Measurements from ENCODE around the gene PSPH. TPM values are rescaled to one million over a fixed set of nuclear protein-coding genes. Genes with fewer than 3 reads are reported as not detected.

Gene PSPH
- total and polyA plus RNA-seq, 10 of the 15 experiments (the other 5 are each of a cell fraction or from before 2014, with no cell fraction given): 5.2 to 36.4 (median 23.9) TPM

DNA sequence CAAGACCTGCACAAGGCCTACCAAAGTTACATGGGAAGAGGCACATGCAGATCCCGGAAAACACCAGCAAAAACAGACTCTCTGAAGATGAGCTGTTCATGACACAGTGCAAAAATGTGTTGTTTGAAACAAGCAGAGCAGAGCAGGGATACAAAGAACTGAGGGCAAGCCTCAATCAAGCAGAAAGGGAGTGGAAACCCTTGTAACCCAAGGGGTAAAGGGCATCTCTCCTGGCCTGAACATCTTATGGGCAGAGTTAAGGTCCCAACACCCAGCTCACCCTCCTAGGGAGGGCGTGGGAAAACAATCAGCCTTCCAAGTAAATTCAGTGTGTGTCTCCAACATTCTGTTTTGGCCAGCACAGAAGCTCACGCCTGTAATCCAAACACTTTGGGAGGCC, 10.5 kb downstream of the PSPH start (continued):
- no peak for TF ChIP-seq PBX3 (IDR thresholded peaks at IDR 0.05; ENCODE audit: insufficient replicate concordance, low read depth, low read length)
- TF ChIP-seq CBFB (IDR thresholded peaks at IDR 0.05; ENCODE audit: low read depth): no peak
- TF ChIP-seq EP300 (IDR thresholded peaks at IDR 0.05; ENCODE audit: borderline replicate concordance in 1 of 2, control insufficient read depth in 1 of 2, low read depth in 2 of 2, low read length in 2 of 2): no peak
- TF ChIP-seq, protein P1, sequence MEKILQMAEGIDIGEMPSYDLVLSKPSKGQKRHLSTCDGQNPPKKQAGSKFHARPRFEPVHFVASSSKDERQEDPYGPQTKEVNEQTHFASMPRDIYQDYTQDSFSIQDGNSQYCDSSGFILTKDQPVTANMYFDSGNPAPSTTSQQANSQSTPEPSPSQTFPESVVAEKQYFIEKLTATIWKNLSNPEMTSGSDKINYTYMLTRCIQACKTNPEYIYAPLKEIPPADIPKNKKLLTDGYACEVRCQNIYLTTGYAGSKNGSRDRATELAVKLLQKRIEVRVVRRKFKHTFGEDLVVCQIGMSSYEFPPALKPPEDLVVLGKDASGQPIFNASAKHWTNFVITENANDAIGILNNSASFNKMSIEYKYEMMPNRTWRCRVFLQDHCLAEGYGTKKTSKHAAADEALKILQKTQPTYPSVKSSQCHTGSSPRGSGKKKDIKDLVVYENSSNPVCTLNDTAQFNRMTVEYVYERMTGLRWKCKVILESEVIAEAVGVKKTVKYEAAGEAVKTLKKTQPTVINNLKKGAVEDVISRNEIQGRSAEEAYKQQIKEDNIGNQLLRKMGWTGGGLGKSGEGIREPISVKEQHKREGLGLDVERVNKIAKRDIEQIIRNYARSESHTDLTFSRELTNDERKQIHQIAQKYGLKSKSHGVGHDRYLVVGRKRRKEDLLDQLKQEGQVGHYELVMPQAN (conservative IDR thresholded peaks at IDR 0.05): no peak

DNA sequence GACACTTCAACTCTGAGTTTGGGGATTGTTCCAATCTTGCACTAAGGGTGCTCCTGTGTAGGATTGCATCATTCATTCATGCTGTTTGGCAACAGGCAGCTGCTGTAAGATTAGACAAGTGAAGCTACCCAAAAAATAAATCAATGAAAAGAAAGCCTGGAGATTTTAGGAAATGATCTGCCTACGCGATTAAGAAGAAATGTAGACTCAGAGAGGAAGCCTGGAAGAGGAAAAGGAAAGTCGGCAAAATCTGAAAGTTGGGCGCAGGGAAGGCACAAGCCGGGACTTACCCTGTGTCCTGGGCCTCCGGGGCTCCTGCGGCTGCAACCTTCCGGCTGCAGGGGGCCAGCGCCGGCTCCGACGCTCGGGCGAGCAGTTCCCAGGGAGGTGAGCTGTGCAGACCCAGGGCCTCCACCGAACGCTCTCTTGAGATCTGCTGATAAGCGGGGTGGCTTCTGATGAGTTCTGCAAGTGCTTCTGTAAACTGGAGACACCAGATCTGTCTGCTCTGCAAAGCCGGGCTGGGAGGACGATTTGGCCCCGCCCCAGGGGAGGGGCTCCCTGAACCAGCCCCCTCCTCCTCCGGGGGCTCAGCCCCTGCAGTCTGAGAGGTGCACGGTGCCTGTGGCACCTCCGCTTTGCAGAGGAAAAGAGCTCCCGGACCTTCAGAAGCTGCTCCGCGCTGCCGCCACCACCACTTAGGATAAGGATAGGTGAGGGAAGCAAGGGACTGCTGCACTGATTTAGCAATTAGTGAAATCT, 17.4 kb downstream of the PSPH start:
- ChIA-PET RAD21 (ENCODE audit: unreplicated experiment) (interaction anchor here (0.6 kb wide), 1 partner anchor 18 kb away, joined by 3 read pairs; the partner anchor contains the start of genes CCT6A and PSPH), POLR2A (interaction anchor here (0.9 kb wide), 1 partner anchor 17 kb away, joined by 6 read pairs; the partner anchor contains the start of genes CCT6A and PSPH), CTCF (interaction anchor here (0.7 to 1.6 kb wide), 3 partner anchors 7 to 40 kb away, joined by 3 to 5 read pairs (median 4); partner anchors contain the start of gene PSPH), SMC1A (ENCODE audit: uncharacterized antibody, unreplicated experiment) (interaction anchor here (1.3 to 1.4 kb wide), 3 partner anchors 13 to 39 kb away, joined by 4 read pairs; no protein-coding TSS in a partner anchor)
- no peaks in the 10 kb centered on the region for H3K4me1 ChIP-seq (ENCODE audit: control insufficient read depth, insufficient read depth, low read length)
- H4K20me1 ChIP-seq (ENCODE audit: control insufficient read depth, insufficient read depth): no peaks in the 10 kb centered on the region
- H3K9me3 ChIP-seq (replicated peaks; ENCODE audit: control insufficient read depth, insufficient read depth, low read length): no peaks in the 10 kb centered on the region
- in situ Hi-C loops (cut with MboI): no loop called here
- H3K27me3 ChIP-seq (replicated peaks in 1 of 2; ENCODE audit: control insufficient read depth in 2 of 2, insufficient read depth in 2 of 2, low read length in 1 of 2): no peaks in the 10 kb centered on the region
- FAIRE-seq: peak; percentile 54
- under 1% methylated on average over 27 of the region's 27 CpGs for WGBS (ENCODE audit: insufficient coverage, insufficient replicate concordance, low lambda C conversion rate, missing lambda C conversion rate)
- peak overlapping the region; percentile 68 for H3K4me3 ChIP-seq
- ATAC-seq: peak; percentile 97
- BruUV-seq (replicated peaks): no TSS peak
- no peaks in the 10 kb centered on the region; the same call in 1 of the 2 replicates for H3K79me2 ChIP-seq (ENCODE audit: control insufficient read depth, insufficient read depth, low read length)
- peak overlapping the region; percentile 53 for H3K27ac ChIP-seq (ENCODE audit: control insufficient read depth, insufficient read depth)
- peak overlapping the region; percentile 70 for H3K9ac ChIP-seq (ENCODE audit: control insufficient read depth, insufficient read depth, low read length)
- peak overlapping the region; percentile 77 for H3K4me2 ChIP-seq (ENCODE audit: control insufficient read depth, insufficient read depth)
- intact Hi-C loops (cut with micrococcal nuclease; ENCODE audit: unreplicated experiment): loop anchor here (2.0 kb wide), 2 partner anchors 17 to 31 kb away; partner anchors contain the start of genes CCT6A, PSPH and SUMF2
- peak overlapping the region; percentile 64 for H2AFZ ChIP-seq (ENCODE audit: control insufficient read depth, low read depth, low read length)
- peak; percentile 43 for DNase-seq (ENCODE audit: low read depth, low spot score)
- H3K36me3 ChIP-seq (ENCODE audit: control insufficient read depth in 2 of 2, insufficient read depth in 2 of 2, low read length in 1 of 2): 0 out of 4 replicates have a peak, but pooled peaks cover 0 to 3% of the 10 kb centered on the region in 2 experiments
- TF ChIP-seq ZNF687 (IDR thresholded peaks at IDR 0.05) (no peak), SUZ12 (IDR thresholded peaks at IDR 0.05; ENCODE audit: unreplicated experiment) (no peak)
- TF ChIP-seq, protein P2, sequence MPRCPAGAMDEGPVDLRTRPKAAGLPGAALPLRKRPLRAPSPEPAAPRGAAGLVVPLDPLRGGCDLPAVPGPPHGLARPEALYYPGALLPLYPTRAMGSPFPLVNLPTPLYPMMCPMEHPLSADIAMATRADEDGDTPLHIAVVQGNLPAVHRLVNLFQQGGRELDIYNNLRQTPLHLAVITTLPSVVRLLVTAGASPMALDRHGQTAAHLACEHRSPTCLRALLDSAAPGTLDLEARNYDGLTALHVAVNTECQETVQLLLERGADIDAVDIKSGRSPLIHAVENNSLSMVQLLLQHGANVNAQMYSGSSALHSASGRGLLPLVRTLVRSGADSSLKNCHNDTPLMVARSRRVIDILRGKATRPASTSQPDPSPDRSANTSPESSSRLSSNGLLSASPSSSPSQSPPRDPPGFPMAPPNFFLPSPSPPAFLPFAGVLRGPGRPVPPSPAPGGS (IDR thresholded peaks at IDR 0.05; ENCODE audit: borderline replicate concordance, insufficient read depth, low read depth, low read length, poor library complexity, severe bottlenecking): no peak
- TF ChIP-seq, protein P3, sequence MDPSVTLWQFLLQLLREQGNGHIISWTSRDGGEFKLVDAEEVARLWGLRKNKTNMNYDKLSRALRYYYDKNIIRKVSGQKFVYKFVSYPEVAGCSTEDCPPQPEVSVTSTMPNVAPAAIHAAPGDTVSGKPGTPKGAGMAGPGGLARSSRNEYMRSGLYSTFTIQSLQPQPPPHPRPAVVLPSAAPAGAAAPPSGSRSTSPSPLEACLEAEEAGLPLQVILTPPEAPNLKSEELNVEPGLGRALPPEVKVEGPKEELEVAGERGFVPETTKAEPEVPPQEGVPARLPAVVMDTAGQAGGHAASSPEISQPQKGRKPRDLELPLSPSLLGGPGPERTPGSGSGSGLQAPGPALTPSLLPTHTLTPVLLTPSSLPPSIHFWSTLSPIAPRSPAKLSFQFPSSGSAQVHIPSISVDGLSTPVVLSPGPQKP (IDR thresholded peaks at IDR 0.05; ENCODE audit: low read depth, low read length): no peak

All from GM12878 (cell line).